Measurements from ENCODE around the gene ARHGEF40. TPM values are rescaled to one million over a fixed set of nuclear protein-coding genes. Genes with fewer than 3 reads are reported as not detected.

The ARHGEF40 gene
- total and polyA plus RNA-seq, 8 donors, result 34.7 to 97.3 (median 80.1) TPM

DNA sequence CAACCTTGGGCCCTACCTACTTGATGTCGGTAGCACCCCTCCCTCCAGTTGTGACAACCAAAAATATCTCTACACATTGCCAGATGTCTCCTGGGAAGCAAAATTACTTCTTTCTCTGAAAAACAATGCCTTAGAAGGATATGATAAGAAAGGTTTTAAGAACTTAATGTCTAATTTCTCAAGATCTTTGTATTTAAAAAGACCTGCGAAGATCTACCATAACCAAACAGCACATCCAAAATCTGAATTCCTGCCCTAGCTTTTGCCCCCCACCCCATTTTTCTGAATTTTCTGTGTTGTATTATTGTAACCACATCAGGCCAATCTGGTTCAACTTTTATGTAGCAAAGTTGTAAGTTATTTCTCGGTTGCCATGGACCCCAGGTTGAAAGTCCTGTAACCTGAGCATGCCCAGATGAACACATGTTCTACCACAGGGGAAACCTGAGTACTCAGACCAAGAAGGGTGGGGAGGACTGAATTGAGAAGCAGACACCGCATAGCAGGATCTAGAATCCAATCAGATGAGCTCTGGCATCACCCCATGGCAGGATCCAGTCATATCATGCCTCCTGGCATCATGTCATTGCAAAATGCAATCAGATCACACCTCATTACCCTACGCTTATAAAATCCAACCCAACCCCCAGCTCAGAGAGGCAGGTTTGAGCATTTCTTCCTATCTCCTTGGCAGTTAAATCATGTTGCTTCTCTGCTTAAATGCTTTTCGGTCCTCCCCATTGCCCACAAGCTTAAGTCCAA, 39.5 kb downstream of the ARHGEF40 start:
- peaks cover 18 to 29% of the 10 kb centered on the region in 2 donors for H3K4me1 ChIP-seq
- no peak overlapping the region for H3K27ac ChIP-seq
- ATAC-seq (no peak), DNase-seq (no peak)
- H3K4me3 ChIP-seq, result no peak overlapping the region
- TF ChIP-seq, protein P1, sequence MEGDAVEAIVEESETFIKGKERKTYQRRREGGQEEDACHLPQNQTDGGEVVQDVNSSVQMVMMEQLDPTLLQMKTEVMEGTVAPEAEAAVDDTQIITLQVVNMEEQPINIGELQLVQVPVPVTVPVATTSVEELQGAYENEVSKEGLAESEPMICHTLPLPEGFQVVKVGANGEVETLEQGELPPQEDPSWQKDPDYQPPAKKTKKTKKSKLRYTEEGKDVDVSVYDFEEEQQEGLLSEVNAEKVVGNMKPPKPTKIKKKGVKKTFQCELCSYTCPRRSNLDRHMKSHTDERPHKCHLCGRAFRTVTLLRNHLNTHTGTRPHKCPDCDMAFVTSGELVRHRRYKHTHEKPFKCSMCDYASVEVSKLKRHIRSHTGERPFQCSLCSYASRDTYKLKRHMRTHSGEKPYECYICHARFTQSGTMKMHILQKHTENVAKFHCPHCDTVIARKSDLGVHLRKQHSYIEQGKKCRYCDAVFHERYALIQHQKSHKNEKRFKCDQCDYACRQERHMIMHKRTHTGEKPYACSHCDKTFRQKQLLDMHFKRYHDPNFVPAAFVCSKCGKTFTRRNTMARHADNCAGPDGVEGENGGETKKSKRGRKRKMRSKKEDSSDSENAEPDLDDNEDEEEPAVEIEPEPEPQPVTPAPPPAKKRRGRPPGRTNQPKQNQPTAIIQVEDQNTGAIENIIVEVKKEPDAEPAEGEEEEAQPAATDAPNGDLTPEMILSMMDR (IDR thresholded peaks at IDR 0.05), result no peak
- no peaks in the 10 kb centered on the region for H3K9me3 ChIP-seq
- H3K27me3 ChIP-seq, result no peaks in the 10 kb centered on the region
- intact Hi-C loops (cut with DNase I), result no loop called here
- H3K36me3 ChIP-seq, result no peaks in the 10 kb centered on the region

DNA sequence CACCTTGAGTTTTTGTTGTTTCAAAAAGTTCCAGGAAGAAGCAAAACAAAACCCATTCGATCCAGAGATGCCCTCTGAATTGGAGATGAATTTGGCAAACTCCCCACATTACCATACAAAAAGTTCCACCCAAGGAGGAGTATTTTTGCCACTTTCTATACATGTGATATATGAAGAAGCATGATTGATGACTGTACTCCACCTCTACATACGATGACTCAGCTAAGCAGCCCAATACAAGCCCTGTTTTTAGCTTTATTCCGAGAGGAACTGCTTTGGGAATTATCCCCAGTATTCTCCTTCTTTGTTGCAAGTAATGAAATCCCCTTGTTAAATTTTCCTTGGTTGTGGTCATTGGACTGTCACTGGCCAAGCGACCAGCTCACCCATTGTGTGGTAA, 42.2 kb downstream of the ARHGEF40 start:
- no peak for DNase-seq
- Histone ChIP-seq H3K27ac (no peak overlapping the region), H3K36me3 (no peaks in the 10 kb centered on the region), H3K27me3 (no peaks in the 10 kb centered on the region), H3K4me1 (peaks cover 0 to 2% of the 10 kb centered on the region in 2 donors), H3K4me3 (no peak overlapping the region), H3K9me3 (no peaks in the 10 kb centered on the region)
- intact Hi-C loops (cut with DNase I), result no loop called here
- ATAC-seq, result no peak
- TF ChIP-seq, protein P1 (IDR thresholded peaks at IDR 0.05), result no peak

DNA sequence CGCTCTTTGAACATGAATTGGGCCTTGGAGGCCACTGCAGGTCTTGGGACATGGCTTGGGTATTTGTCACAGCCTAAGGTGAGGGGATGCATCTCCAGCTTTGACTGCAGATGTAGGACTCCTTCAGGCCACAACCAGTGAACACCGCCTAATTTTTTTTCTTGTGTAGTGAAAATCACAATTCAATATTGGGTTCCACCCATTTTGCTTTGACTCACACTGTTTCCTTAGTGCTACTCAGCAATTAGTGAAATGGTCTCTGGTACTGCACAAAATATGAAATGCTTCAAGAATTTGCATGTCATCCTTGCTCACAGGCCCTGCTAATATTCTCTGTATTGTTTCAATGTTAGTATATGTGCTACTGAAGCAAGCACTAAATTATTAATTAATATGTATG, 43.3 kb downstream of the ARHGEF40 start:
- no peaks in the 10 kb centered on the region for H3K36me3 ChIP-seq
- no peak overlapping the region for H3K4me3 ChIP-seq
- intact Hi-C loops (cut with DNase I), result no loop called here
- no peaks in the 10 kb centered on the region for H3K27me3 ChIP-seq
- TF ChIP-seq, protein P1 (IDR thresholded peaks at IDR 0.05), result no peak
- H3K9me3 ChIP-seq, result no peaks in the 10 kb centered on the region
- no peaks in the 10 kb centered on the region for H3K4me1 ChIP-seq
- ATAC-seq (no peak), DNase-seq (no peak)
- no peak overlapping the region for H3K27ac ChIP-seq

DNA sequence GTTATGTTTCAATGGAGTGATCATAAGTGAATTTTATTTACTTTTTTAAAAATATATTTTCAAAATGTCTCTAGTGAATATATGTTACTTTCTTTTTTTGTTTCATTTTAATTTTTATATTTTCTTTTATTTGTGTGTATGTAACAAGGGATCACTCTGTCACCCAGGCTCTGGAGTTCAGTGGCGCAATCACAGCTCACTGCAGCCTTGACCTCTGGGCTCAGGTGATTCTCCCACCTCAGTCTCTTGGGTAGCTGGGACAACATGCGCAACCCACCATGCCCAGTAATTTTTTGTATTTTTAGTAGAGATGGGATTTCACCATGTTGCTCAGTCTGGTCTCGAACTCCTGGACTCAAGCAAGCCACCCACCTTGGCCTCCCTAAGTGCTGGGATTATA, 48.8 kb downstream of the ARHGEF40 start:
- H3K4me1 ChIP-seq, result no peaks in the 10 kb centered on the region
- no peaks in the 10 kb centered on the region for H3K36me3 ChIP-seq
- H3K4me3 ChIP-seq, result no peak overlapping the region
- DNase-seq (no peak), ATAC-seq (no peak)
- intact Hi-C loops (cut with DNase I), result no loop called here
- H3K27me3 ChIP-seq, result no peaks in the 10 kb centered on the region
- TF ChIP-seq, protein P1 (IDR thresholded peaks at IDR 0.05), result no peak
- no peaks in the 10 kb centered on the region for H3K9me3 ChIP-seq
- H3K27ac ChIP-seq, result no peak overlapping the region

DNA sequence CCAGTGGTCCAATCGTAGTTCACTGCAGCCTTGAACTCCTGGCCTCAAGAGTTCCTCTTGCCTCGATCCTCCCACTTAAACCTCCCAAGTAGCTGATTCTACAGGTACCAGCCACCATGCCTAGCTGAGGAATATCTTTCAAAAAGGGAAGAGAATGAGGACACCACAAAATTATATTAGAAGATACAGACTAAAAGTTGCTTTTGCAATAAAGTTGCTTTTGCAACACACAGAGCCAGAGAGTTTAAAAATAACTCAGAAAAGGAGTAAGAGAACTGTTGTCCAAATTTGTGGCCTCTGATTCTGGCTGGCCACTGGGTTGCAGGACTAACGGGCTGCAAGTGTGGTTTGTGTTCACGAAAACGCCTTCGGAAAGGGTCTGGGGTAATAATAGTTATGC, 50.6 kb downstream of the ARHGEF40 start:
- intact Hi-C loops (cut with DNase I), result no loop called here
- Histone ChIP-seq H3K27ac (no peak overlapping the region), H3K9me3 (no peaks in the 10 kb centered on the region), H3K4me1 (no peaks in the 10 kb centered on the region), H3K27me3 (no peaks in the 10 kb centered on the region), H3K36me3 (no peaks in the 10 kb centered on the region), H3K4me3 (no peak overlapping the region)
- TF ChIP-seq, protein P1 (IDR thresholded peaks at IDR 0.05), result no peak
- ATAC-seq (no peak), DNase-seq (no peak)

Data from left lung (tissue), 10 donors.